ENCODE data around the gene ADAM10.

ADAM10 gene

DNA sequence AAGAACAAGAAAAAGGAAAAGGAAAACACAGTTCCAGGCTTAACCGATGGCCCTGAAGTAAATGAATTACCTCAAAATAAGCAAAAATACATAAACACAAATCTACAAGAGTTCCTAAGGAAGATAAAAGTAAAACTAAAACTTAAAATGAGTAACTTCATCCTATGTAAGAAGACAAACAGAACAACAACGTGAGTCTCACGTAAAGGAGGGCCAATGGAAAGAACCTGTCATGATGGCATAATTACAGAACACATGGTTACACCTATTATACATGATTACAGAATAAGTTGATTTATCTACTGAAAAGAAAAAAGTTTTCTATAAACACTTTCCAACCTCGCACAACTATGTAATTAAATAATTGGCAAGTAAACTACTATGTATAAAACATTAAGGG, 42.1 kb downstream of the ADAM10 start:
- DNase-seq: no peak

DNA sequence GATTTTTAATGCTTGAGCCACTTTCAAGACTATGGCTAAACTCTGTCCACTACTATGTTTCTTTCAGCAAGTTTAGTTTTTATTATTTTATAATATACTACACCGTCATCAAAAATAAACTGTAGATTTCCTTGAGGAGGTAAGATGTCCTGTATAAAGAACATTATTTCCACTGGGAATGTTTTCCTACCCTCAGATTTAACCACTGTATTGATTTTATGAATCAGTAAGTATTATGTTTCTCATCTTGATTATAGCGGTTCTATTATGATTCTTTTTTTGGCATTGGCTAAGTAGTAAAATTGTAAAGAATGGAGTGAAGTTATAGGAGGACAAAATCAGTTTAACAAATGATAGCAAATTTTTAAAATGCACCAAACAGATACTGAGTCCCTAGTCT, 44.4 kb downstream of the ADAM10 start:
- no peak for DNase-seq

DNA sequence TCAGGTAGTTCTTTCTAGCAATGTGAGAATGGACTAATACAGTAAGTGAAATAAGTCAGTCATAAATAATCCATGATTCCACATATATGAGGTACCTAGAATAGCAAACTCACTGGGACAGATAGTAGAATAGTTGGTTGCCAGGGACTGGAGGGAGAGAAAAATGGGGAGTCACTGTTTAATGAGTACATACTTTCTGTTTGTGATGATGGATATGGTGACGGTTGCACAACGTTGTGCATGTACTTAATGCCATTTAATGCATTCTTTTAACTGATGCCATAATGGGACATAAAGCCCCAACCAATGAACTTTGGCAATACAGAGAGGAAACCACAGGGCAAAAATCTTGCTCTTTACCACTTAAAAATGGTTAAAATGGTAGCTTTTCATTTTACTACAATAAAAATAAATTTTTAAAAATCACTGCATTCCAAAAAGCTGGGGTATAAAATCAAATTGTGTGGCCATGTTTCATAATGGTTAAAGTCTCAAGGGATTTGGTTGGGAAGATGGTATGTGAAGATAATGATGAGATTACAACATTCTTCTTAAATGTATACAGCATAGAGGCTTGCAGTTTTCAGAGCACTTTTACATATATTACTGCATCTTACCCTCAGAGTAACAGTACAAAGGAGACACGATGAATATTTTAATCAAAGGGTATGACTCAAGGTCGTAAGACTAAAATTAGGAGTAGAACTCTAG, 45.2 kb downstream of the ADAM10 start:
- DNase-seq: no peak

DNA sequence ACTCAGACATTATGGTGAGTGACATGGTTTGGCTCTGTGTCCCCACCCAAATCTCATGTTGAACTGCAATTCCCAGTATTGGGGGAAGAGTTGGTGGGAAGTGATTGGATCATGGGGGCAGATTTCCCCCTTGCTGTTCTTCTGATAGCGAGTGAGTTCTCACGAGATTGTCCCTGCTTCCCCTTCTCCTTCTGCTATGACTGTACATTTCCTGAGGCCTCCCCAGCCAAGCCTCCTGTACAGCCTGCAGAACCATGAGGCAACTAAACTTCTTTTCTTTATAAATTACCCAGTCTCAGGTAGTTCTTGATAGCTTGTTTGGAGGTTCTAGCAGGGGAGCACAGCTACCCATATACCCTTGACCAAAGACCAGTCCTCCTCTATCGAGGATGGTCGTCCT, 45.9 kb downstream of the ADAM10 start:
- DNase-seq: no peak

DNA sequence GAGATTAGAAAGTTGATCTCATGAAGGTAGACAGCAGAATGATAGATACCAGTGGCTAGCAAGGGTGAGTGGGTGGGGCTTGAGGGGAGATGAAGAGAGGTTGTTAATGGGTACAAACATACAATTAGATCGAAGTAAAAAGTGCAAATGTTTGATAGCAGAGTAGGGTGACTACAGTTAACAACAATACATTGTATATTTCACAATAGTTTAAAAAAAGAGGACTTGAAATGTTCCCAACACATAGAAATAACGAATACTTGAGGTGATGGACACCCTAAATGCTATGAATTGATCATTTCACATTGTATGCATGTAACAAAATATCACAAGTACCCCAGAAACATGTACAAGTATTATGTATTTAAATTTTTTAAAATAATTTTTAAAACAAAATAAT, 47.3 kb downstream of the ADAM10 start:
- no peak for DNase-seq

DNA sequence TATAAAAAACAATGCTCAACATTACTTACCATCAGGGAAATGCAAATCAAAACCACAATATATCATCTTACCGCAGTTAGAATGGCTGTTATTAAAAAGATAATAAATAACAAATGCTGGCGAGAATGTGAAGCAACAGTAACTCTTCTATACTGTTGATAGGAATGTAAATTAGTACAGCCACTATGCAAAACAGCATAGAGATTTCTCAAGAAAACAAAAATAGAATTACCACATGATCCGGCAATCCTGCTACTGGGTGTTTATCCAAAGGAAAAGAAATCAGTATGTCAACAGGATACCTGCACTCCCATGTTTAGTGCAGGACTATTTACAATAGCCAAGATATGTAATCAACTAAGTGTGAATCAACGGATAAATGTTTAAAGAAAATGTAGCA, 48.1 kb downstream of the ADAM10 start:
- no peak for DNase-seq

DNA sequence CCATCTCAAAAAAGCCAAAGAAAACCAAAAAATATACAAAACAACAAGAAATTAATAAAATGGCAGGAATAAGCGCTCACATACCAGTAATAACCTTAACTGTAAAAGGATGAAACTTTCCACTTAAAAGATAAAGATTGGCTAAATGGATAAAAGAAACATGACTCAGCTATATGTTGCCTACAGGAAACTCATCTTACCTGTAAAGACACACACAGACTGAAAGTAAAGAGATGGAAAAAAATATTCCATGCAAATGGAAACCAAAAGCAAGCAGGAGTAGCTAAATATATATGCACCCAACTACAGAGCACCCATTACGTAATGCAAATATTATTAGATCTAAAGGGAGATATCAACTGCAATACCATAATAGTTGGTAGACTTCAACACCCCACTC, 49.7 kb downstream of the ADAM10 start:
- no peak for DNase-seq

DNA sequence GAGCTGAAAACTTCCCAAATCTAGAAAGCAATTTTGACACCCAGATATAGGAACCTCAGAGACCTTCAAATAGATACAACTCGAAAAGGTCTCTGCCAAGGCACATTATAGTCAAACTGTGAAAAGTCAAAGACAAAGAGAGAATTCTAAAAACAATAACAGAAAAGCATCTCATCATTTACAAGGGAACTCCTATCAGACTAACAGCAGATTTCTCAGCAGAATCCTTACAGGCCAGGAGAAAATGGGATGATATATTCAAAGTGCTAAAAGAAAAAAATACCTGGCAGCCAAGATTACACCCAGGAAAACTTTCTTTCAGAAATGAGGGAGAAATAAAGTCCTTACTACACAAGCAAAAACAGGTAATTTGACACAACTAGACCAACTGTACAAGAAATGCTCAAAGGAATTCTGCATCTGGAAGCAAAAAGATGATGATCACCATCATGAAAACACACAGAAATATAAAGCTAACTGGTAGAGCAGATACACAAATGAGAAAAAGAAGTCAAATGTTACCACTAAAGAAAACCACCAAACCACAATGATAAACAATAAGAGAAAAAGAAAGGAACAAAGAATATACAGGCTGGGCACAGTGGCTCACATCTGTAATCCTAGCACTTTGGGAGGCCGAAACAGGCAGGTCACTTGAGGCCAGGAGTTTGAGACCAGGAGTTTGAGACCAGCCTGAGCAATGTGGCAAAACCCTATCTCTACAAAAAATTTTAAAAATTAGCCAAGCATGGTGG, 50.4 kb downstream of the ADAM10 start:
- DNase-seq: no peak

DNA sequence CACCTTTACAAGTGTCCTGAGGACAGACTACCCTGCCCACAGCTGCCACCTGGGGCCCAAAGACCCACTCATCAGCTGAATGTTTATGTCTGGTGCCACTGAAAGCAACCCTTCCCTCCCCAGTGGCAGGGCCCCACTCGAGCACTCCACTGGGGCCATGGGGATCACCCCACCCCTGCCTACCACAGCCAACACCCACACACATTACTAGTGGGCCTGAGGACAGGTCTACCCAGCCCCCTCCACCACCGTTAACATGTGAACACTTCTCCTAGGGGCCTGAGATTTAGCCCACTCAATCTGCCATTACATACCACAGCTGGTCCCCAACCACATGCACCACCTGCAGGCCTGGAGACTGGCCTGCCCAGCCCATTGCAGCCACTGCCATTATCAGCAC, 52.3 kb downstream of the ADAM10 start:
- DNase-seq: no peak

DNA sequence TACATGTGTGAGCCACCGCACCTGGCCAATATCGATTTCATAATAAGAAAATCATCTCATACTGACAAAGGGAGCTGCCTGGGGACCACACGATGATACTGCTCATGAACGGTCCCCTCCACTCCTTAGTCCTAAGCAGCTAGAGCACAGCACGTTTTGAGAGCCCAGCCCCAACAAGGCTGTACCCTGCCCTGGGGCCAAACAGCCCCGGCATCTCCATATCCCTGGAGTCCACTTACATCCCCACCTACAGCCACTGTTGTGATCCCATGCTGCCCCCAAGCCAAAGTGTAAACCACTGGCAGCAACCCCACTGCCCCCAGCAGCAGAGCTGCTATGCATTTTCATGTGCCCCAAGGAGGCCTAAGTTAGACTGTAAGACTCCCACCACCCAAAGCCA, 52.8 kb downstream of the ADAM10 start:
- no peak for DNase-seq

DNA sequence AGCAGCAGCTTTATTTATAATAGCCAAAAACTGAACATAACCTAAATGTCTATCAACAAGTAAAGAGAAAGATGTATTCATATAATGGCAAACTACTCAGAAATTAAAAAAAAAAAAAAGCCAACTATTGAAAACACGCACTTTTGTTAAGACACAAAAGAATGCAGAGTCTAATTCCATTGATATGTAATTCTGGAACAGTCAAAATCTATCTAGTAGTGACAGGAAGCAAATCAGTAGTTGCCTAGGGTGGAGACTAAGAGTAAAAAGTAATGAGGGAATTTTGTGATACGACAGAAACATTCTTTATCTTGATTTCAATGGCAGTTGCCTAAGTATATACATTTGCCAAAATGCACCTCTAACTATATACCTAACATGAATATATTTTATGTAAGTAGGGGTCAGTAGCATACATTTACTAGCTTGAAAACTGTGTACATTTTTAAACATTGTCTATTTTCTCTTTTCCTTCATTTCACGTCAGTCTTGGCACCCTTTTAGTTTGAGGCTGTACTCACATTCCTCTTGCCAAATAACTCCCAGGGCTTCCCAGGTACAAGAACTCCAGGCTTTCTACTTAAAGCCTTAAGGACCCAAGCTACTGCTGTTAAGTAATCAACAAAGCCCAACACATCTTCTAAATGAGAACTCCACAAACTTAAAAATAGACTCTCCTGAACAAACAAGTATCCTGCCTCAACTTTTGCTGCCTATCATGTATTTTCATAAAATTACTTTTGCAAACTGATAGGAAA, 54.7 kb downstream of the ADAM10 start:
- no peak for DNase-seq

DNA sequence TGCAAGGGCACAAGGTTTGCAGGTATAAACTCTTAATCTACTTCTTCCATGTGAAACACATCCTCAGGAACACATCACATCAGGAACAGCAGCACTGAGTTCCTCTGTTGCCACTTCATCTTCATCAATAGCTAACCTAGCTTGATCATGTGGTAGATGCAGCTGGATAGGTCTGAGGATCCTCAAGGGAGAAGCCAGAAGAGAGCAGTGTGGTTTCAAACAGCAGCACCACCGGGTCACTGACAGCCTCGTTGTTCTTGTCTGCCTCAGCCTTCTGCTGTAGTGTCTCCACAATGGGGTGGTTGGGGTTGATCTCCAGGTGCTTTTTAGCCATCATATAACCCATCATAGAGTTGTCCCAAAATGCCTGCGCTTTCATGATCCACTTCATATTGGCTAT, 58.8 kb downstream of the ADAM10 start:
- DNase-seq: no peak

DNA sequence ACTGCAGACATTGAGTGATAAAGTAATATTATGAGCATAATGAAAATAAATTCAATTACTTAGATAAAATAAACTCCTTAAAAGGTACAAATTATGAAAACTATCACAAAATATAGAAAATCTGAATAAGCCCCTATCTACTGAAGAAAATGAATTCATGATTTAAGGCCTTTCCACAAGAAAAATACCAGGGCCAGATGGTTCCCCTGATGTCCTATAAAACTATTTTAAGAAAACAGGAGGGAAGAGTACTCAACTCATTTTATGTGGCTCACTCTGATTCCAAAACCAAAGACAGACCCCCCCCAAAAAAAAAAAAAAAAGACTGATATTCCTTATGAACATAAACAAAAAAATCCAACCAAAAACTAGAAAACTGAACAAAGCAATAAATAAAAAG, 59.9 kb downstream of the ADAM10 start:
- DNase-seq: no peak

DNA sequence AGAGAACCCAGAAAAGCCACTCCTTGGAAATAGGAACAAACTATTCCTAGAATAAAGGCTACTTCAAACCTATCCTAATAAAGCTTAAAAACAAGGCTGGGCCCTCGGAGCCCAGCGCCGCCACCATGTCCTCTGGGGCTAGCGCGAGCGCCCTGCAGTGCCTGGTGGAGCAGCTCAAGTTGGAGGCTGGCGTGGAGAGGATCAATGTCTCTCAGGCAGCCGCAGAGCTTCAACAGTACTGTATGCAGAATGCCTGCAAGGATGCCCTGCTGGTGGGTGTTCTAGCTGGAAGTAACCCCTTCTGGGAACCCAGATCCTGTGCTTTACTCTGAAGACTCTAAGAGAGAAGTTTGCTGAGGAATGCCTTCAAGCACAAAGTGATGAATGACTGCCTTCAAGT, 63.2 kb downstream of the ADAM10 start:
- no peak for DNase-seq

DNA sequence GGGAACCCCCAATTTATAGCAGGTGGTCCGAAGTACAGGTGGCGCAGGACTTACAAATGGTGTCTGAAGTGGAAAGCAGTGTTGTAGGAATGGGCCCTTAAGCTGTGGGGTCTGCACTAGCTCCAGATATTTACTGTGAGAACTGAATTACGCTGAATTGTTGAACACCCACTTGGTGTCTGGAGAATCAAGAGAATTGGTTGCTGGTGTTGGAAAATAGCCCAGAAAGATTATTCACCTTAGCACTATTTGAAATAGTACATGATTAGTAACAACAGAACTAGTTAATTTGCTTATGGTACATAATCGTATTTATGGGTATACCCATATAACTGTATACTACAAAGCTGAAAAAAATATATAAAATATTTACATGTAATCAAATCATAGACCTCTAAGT, 64.8 kb downstream of the ADAM10 start:
- DNase-seq: no peak

DNA sequence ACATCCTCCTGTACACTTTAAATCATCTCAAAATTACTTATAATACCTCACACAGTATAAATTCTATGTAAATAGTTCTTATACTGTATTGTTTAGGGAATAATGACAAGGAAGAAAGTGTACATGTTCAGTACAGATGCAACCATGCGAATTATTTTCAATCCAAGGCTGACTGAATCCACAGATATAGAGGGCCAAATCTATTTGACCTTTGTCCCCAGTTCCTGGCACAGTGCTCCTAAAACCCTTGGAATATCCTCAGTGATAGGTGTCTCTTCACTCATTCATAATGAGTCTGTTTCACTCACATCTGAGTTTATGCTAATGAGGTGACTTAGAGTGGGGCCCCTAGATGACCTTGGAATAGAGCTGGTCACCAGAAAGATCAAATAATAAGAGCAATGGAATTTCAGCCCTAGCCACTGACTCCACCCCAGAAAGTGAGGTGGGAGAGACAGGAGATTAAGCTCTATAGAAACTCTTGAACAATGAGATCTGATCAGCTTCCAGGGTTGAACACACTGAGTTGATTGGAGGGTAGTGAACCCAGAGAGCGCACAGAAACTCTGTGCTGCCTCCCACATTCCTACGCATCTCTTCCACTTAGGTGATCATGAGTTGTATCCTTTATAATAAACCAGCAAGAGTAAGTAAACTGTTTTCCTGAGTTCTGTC, 65.3 kb downstream of the ADAM10 start:
- DNase-seq: no peak

DNA sequence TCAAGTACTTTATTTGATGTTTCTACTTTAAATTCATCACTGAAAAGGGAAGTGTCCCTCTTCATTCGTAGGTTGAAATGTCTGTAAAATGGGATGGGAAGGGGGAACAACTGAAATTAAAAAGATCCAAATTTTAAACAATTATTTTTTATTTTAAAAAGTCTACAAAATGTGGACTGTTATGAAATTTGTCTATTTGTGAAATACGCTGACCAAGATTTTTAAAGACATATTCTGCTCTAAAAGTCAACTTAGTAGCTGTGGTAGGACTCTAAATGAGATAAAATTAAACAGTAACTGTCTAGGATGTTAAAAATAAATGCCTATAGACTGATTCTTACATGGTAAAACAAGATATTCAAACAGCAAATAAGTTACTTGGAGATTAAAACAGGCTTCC, 67.3 kb downstream of the ADAM10 start:
- no peak for DNase-seq

DNA sequence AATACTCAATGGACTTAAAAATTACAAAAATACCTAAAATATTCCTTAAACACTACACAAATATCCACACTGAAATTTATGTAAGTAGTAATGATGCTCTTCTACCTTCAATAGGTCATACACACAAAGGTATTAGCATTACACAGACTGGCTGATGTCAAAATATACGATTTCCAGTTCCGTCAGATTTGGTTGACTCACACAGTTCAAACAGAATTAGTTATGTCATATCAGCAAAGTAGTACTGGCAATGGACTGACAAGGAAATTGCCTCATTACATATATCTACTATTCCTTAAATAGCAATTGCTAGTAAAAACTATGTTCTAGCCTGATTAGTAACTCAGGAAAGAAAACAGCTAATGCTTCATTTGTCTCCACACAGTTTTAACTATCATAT, 70.8 kb downstream of the ADAM10 start:
- no peak for DNase-seq

DNA sequence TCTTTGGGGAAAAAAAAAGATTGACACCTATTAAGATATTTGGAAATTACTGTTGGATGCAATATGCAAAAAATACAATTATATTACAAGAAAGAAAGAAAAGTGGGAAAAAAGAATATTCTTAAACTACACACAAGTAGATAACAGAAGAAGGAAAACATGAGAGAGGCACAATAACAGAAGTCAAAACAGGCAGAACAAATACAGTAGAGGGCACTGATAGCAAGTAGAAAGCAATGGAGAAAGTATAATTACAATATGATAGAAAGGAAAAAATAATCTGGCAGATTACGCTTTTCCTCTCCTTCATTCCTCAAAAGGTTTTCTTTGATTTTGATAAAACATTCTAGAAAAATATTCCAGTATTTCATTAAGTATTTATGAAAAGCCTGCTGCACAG, 72.1 kb downstream of the ADAM10 start:
- DNase-seq: no peak

DNA sequence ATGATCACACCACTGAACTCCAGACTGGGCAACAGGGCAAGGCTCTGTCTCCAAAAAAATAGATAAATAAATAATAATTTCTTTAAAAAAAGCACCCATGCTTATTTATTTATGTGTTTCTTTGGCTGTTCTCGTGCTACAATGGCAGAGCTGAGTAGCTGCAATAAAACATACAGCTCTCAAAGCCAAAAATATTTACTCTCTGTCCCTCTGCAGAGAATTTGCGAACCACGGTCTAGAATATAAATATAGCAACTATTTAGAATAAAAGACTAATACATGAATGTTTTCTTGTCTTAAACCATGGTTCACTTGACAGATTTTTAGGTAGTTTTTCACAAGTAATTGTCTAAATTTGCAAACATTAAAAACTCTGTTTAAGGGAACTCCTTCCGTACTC, 72.7 kb downstream of the ADAM10 start:
- no peak for DNase-seq

DNA sequence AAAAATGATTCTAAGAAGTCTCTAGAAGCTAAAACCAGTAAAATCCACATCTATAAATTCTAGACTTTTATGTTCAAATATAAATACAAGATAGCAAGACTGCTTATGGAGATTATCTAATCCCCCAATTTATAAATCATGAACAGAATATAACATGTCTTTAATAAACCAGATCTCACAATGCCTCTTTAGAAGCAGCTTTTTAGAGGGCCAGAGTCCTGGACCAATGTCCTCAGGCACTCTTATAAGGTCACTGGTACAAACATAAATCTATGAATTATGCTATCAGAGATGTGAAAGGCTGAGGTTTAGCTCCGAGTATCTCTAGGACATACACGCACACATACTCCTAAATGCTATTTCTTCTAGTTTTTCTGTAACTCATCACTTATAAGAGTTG, 78.3 kb downstream of the ADAM10 start:
- DNase-seq: no peak

DNA sequence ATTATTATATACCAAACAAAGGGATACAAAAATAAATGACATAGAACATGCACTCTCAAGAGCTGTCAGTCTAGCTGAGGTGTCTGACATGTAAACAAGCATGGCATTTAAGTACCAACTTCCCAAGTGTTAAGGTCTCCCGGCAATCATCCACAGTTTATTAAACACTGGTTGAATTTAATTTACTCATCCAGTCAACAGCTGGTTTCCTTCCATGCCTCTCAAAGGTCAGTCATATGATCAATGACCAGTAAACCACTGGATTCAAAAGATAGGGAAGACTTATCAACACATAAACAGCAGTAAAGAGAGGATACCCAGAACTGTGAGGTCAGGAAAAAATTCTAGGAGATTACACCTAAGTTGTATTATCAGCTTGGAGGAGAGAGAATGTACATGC, 80.4 kb downstream of the ADAM10 start:
- no peak for DNase-seq

DNA sequence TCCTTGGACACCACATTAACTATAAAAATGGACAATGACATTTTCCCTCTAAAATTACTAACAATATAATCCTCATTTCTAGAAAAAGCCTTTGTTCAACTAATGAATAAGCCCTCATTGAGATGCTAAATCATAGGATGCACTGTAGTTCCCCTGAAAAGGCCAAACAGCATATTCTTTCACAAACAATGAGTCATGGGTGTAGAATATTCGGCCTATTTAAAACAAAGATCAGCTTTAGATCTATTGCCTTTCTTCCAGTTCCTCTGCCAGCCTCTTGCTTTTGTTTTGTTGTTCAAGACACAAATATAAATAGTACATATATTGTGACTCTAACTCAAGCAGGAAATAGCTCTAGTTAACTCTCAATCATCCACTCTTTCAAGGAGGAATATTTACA, 82.5 kb downstream of the ADAM10 start:
- DNase-seq: no peak

DNA sequence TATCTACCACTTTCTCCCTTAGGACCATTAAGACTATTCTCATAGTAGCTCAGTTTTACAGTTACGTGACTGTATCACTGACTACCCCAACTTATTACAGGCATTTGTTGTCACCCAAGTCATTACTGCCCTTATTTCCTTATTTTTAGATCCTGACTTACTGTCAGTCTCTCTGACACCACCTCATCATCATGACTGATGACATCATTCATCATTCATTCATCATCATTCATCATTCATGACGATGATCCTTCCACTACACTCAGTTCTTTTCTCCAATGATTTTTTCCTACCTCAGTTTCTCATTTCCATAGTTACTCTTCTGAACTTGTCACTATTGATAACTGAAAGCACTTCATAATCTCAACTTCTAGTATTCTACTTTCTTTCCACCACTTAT, 83.8 kb downstream of the ADAM10 start:
- DNase-seq: no peak
